Activated CD4-positive, alpha-beta T cell treated with anti-CD3 and anti-CD28 coated beads for 24 hours (primary cell): ENCODE data around the gene PNPLA7.
A peak's percentile ranks its signal among the peaks of the same experiment; 100 is the strongest.
"Not testable (repeated sequence)": the region's sequence is repeated elsewhere in the genome, so short reads cannot be mapped to it uniquely, and the experiment has no call there.

Source experiments
- DNase-seq, 2 donors: peaks; one replicate each; pipeline ENCODE4 v3.0.0-alpha.2; 2020; ENCODE audit warnings: low read depth in 2 of 2

PNPLA7 gene

GRCh38 chr9:137550231-137550621 lies at the start of gene PNPLA7:
Gene PNPLA7, minus strand, starts transcription at chr9:137550402. Its CDS starts 205 bp downstream, at chr9:137550197.
- peak in 1 of 2 donors; percentile 23 for DNase-seq

DNA sequence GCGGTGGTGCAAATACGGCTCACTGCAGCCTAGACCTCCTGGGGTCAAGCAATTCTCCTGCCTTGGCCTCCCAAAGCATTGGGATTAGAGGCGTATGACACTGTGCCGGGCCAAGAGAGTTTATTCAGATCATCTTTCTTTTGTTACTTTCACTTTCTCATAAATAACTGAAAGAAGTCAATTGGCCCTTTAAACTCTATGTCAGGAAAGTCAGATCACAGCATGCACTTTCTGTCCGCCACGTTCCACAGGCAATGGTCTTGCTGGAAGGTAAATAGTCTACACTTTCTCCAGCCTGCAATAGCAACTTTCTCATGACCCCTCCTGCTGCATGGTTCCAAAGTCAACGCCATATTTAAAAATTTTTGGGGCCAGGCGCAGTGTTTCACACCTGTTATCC lies 48.7 kb upstream of the PNPLA7 start:
- DNase-seq: no peak

DNA sequence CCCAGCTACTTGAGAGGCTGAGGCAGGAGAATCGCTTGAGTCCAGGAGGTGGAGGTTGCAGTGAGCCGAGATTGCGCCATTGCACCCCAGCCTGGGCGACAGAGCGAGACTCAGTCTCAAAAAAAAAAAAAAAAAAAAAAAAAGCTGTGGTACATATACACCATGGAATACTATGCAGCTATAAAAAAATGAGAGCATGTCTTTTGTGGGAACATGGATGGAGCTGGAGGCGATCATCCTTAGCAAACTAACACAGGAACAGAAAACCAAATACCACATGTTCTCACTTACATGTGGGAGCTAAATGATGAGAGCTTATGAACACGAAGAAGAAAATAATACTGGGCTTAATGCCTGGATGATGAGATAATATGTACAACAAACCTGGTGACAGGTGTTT lies 46.4 kb upstream of the PNPLA7 start:
- not testable (repeated sequence) for DNase-seq

DNA sequence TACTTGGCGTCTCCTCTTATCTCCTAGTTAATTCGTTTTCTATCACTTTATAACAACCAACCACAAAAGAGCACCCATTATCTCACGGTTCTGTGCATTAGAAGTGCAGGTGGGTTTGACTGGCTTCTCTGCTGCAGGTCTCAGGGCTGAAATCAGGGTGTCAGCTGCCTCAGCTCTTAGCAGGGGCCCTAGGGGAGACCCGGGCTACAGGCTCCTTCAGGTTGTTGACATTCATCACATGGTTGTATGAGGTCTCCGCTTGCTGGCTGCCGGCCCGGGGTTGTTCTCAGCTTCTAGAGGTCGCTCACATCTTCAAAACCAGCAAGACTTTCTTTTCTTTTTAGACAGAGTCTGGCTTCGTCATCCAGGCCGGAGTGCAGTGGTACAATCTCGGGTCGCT lies 43.0 kb upstream of the PNPLA7 start:
- no peak for DNase-seq

GRCh38 chr9:137592767-137593166 lies 42.6 kb upstream of the PNPLA7 start:
- DNase-seq: no peak

DNA sequence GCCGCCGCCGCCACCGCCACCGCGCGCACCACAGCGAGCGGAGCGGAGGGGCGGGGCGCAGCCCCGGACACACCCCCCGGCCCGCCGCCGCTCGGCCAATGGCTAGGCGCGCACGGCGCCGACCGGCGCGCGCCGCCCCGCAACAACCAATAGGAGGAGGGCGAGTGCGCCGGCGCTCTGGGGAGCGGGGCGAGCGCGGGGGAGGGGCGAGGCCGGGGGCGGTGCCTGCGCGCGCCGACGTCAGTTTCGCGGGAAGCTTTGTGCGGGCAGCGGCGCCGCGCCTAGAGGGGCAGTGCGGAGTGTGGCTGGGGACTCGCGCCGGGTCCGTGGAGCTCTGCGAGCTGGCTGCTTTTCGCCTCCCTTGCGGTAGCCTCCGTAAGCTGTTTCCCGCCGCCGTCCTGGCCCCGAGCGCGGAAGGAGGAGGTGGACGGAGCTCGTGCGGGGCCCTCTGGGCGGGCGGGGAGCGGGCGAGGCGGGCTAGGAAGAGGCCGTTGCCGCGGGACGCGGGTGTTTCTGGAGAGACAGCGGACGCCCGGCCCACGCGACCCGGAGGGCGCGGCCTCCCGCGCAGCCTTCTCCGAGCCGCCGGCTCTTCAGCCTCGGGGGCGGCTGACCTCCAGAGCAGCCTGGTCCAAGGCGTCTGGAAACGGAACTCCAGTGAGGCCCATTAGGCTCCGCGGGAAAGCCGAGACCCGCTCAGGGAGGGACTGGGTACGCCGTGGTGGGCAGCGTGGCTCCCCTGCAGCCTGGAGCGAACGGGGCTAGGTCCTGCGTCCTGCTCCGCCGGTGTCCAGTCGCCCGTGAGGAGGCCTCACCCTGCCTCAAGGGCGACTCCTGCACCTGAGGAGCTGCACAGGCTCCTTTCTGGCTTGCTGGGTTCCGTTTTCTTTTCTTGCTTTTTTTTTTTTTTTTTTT lies 40.5 kb upstream of the PNPLA7 start, which contains the start of gene ZMYND19:
TSS of gene ZMYND19 (minus strand) at position 44 of the 915 bp plus-strand sequence. CDS start 249 bp downstream, outside the sequence.
- DNase-seq: peak; percentile 82 to 88

DNA sequence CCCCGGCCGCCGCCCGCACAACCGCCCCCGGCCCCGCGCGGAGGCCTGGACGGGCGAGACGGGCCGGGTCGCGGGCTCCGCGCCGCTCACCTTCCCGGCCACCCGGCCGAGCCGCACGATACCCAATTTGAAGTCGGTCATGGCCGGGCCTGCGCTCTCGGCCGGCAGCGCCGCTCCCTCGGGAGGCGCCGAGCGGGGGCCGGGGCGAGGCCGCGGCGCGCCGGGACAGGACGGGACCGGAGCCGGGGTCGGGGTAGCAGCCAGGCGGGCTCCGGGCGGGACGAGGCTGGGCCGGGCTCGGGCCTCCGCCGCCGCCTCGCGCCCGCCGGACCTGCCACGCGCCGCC lies 39.9 kb upstream of the PNPLA7 start:
- DNase-seq: no peak

- no peak for DNase-seq
These were observed 39.4 kb upstream of the PNPLA7 start for GRCh38 chr9:137589441-137590122.

GRCh38 chr9:137588891-137589290 lies 38.7 kb upstream of the PNPLA7 start:
- DNase-seq: no peak

- DNase-seq: no peak
These were observed 38.1 kb upstream of the PNPLA7 start for GRCh38 chr9:137588311-137588710.

DNA sequence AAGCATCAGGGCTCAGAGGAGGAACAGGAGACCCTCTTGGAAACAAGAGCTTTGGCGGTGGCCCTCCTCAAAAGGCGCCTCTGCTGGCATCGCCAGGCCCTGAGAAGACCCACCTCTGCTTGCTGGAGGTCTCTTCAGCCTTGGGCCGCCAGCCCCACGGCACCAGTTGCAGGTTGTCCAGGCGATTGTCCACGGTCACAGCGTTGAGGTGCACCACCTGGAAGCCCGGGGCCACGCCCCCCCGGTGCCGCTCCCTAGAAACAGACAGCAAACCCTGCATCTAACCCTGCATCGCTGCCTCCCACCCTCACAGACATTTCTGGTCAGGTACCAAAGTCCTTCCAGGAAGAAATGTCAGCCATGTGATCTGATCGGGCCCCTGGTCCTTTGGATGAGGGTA lies 36.7 kb upstream of the PNPLA7 start:
- no peak for DNase-seq

- DNase-seq: no peak
These were observed 33.8 kb upstream of the PNPLA7 start for GRCh38 chr9:137583957-137584356.

- no peak for DNase-seq
These were observed 33.1 kb upstream of the PNPLA7 start for GRCh38 chr9:137583347-137583746.

DNA sequence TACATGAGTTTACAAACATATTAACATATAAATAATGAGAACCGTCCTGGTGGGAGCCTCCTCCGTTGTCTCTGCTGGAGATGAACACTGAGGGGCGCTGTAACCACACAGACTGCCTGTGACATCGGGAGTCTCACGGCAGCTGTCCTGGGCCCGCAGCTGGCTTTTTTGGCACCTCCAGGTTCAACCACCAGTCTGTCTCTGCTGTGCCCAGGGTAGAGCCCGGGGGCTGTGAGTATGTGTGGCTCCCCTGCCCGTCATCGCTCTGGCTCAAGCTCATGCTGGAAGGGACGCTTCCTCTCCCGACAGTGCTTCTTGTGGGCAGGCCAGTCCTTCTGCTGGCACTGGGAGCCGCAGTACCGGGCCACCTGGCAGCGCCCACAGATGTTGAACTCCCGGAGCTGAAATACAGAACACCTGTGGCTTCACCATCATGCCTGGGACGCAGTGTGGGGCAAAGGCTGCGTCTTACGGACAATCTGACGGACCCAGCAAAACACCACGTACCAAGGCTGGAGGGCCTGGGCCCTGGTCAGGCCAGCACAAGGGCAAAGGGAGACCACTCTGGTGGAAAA lies 32.2 kb upstream of the PNPLA7 start:
- DNase-seq: no peak

GRCh38 chr9:137581361-137582285 lies 31.4 kb upstream of the PNPLA7 start:
- DNase-seq: no peak

DNA sequence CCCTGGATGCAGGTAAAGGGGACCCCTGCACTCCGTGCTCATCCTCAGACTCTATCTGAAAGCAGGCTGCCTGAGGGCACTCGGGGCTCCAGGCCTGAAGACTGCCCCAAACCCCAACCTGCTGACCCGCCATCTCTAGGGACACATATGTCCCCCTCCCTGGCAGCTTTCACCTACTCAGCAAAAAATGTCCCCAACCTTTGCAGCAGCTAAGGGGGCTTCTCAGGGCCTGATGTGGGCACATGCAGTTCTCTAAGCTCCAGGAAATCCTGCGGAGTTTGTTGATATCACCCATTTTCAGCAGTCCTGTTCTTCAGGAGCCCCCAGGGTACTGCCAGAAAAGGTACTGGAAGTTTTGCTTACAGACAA lies 30.7 kb upstream of the PNPLA7 start:
- DNase-seq: no peak

DNA sequence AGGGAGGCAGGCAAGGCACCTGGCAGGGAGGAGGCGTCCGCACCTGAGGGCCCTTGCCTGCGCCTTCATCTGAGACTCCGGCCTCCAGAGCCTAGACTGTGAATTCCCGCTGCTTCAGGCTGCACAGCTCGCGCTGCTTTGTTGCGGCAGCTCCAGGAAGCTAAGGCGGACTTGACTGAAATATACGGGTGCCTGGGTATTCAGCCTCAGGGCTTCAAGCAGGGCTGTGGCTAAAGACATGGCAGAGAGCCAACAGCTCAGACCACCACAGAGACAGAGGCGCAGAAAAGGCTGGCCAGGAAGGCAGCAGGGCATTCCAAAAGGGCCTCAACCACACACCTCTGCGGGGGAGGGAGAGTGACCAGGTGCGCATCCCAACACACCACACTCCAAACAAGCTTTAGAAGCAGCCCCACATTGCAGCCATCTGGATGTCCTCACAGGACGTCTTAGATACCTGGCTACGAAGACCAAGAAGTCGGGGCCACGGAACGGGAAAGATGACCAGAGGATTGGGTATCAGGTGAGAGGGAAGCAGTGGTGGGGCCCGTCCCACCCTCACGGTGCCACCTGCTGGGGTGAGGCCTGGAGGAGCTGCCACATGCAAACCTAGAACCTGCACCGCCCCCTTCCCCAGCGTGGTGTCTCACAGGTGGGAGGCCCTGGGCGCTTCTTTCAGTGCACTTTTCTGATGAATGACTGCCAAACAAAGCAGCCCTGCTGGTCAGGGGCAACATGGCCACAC lies 30.2 kb upstream of the PNPLA7 start:
- no peak for DNase-seq

GRCh38 chr9:137579259-137579604 lies 29.0 kb upstream of the PNPLA7 start:
- no peak for DNase-seq

DNA sequence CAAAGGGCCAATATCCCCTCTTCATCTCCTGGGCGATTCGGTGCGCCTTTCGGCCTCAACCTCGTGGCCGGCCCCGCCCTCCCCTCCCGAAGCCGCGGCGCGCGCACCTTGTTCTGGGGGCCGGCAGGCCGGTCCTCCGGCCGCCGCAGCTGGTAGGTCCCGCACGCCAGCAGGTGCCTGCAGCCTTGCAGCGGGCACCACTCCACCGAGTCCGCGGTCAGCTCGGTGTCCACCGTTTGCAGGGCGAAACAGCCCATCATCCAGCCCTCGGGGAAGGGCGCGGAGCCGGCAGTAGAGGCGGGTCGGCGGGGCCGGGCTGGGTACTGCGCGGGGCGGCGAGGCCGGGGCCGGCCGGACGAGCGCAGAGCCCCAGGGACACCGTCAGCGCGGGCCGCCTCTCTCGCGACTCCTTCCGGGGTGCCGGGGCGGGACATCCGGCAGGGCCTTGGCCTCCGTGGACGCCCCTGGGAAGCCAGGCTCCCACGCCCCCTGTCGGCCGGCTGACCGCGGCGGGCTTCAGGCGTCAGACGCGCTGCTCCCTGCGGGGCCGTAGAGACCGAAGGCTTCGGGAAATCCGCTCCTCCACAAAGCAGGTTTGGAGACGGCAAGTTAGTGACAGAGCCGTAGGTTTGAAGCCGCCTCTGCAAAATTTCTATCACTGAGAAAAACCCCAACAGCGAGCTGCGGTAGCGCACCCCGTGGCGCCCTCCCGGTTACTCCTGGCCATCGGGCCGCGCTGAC lies 28.5 kb upstream of the PNPLA7 start, which contains the start of gene DPH7:
TSS of gene DPH7 (minus strand) at position 408 of the 741 bp plus-strand sequence. CDS start at position 260, 148 bp downstream.
- DNase-seq: peak; percentile 94 to 95
